ENCODE measurements around the gene ACOT7. TPM values are rescaled to one million over a fixed set of nuclear protein-coding genes. Genes with fewer than 3 reads are reported as not detected.

ACOT7 gene
- total and polyA plus RNA-seq, 2 donors, result 14.2 to 22.2 TPM

GRCh38 chr1:6282577-6283270 lies 110.8 kb downstream of the ACOT7 start:
- H3K27ac ChIP-seq (ENCODE audit: low read depth in 1 of 2, low read length in 1 of 2), result no peak overlapping the region
- no peak for DNase-seq (ENCODE audit: low read depth in 6 of 9, low spot score in 9 of 9)
- no peaks in the 10 kb centered on the region for H3K27me3 ChIP-seq (ENCODE audit: control insufficient read depth in 2 of 2, insufficient read depth in 1 of 2, low read length in 1 of 2)
- H3K4me1 ChIP-seq (ENCODE audit: control insufficient read depth in 2 of 2, insufficient read depth in 2 of 2, low read length in 2 of 2), result no peaks in the 10 kb centered on the region
- WGBS, result 98% methylated on average over 17 of the region's 17 CpGs
- peaks cover 0 to 15% of the 10 kb centered on the region in 2 donors for H3K36me3 ChIP-seq (ENCODE audit: control insufficient read depth in 2 of 2, insufficient read depth in 2 of 2, low read length in 1 of 2)
- H3K4me3 ChIP-seq (ENCODE audit: low read length in 2 of 2), result no peak overlapping the region
- no peaks in the 10 kb centered on the region for H3K9me3 ChIP-seq (ENCODE audit: control insufficient read depth in 2 of 2, insufficient read depth in 1 of 2, low read length in 1 of 2)

- H3K27ac ChIP-seq (ENCODE audit: low read depth in 1 of 2, low read length in 1 of 2), result no peak overlapping the region
- no peaks in the 10 kb centered on the region for H3K4me1 ChIP-seq (ENCODE audit: control insufficient read depth in 2 of 2, insufficient read depth in 2 of 2, low read length in 2 of 2)
- peaks cover 0 to 12% of the 10 kb centered on the region in 2 donors for H3K36me3 ChIP-seq (ENCODE audit: control insufficient read depth in 2 of 2, insufficient read depth in 2 of 2, low read length in 1 of 2)
- no peaks in the 10 kb centered on the region for H3K9me3 ChIP-seq (ENCODE audit: control insufficient read depth in 2 of 2, insufficient read depth in 1 of 2, low read length in 1 of 2)
- no peak overlapping the region for H3K4me3 ChIP-seq (ENCODE audit: low read length in 2 of 2)
- no peaks in the 10 kb centered on the region for H3K27me3 ChIP-seq (ENCODE audit: control insufficient read depth in 2 of 2, insufficient read depth in 1 of 2, low read length in 1 of 2)
- no peak for DNase-seq (ENCODE audit: low read depth in 6 of 9, low spot score in 9 of 9)
- WGBS, result 93% methylated on average over 19 of the region's 19 CpGs
Measured at GRCh38 chr1:6281511-6282402, 111.8 kb downstream of the ACOT7 start.

GRCh38 chr1:6280761-6281451 lies 112.7 kb downstream of the ACOT7 start:
- no peak overlapping the region for H3K4me3 ChIP-seq (ENCODE audit: low read length in 2 of 2)
- H3K27ac ChIP-seq (ENCODE audit: low read depth in 1 of 2, low read length in 1 of 2), result no peak overlapping the region
- DNase-seq (ENCODE audit: low read depth in 6 of 9, low spot score in 9 of 9), result no peak
- H3K27me3 ChIP-seq (ENCODE audit: control insufficient read depth in 2 of 2, insufficient read depth in 1 of 2, low read length in 1 of 2), result no peaks in the 10 kb centered on the region
- no peaks in the 10 kb centered on the region for H3K4me1 ChIP-seq (ENCODE audit: control insufficient read depth in 2 of 2, insufficient read depth in 2 of 2, low read length in 2 of 2)
- whole genome bisulfite sequencing, result 92% methylated on average over 33 of the region's 33 CpGs
- peaks cover 0 to 12% of the 10 kb centered on the region in 2 donors for H3K36me3 ChIP-seq (ENCODE audit: control insufficient read depth in 2 of 2, insufficient read depth in 2 of 2, low read length in 1 of 2)
- no peaks in the 10 kb centered on the region for H3K9me3 ChIP-seq (ENCODE audit: control insufficient read depth in 2 of 2, insufficient read depth in 1 of 2, low read length in 1 of 2)

GRCh38 chr1:6279613-6280383 lies 113.8 kb downstream of the ACOT7 start:
- 95% methylated on average over 31 of the region's 31 CpGs for WGBS
- DNase-seq (ENCODE audit: low read depth in 6 of 9, low spot score in 9 of 9), result no peak
- no peak overlapping the region for H3K4me3 ChIP-seq (ENCODE audit: low read length in 2 of 2)

GRCh38 chr1:6279066-6279465 lies 114.5 kb downstream of the ACOT7 start:
- no peaks in the 10 kb centered on the region for H3K27me3 ChIP-seq (ENCODE audit: control insufficient read depth in 2 of 2, insufficient read depth in 1 of 2, low read length in 1 of 2)
- WGBS, result 96% methylated on average over 10 of the region's 10 CpGs
- no peaks in the 10 kb centered on the region for H3K4me1 ChIP-seq (ENCODE audit: control insufficient read depth in 2 of 2, insufficient read depth in 2 of 2, low read length in 2 of 2)
- peaks cover 0 to 12% of the 10 kb centered on the region in 2 donors for H3K36me3 ChIP-seq (ENCODE audit: control insufficient read depth in 2 of 2, insufficient read depth in 2 of 2, low read length in 1 of 2)
- no peak overlapping the region for H3K27ac ChIP-seq (ENCODE audit: low read depth in 1 of 2, low read length in 1 of 2)
- no peak for DNase-seq (ENCODE audit: low read depth in 6 of 9, low spot score in 9 of 9)
- no peaks in the 10 kb centered on the region for H3K9me3 ChIP-seq (ENCODE audit: control insufficient read depth in 2 of 2, insufficient read depth in 1 of 2, low read length in 1 of 2)
- no peak overlapping the region for H3K4me3 ChIP-seq (ENCODE audit: low read length in 2 of 2)

More at GRCh38 chr1:6279613-6280383, 113.8 kb downstream of the ACOT7 start:
- H3K36me3 ChIP-seq (ENCODE audit: control insufficient read depth in 2 of 2, insufficient read depth in 2 of 2, low read length in 1 of 2), result peaks cover 0 to 12% of the 10 kb centered on the region in 2 donors
- no peaks in the 10 kb centered on the region for H3K27me3 ChIP-seq (ENCODE audit: control insufficient read depth in 2 of 2, insufficient read depth in 1 of 2, low read length in 1 of 2)
- no peaks in the 10 kb centered on the region for H3K9me3 ChIP-seq (ENCODE audit: control insufficient read depth in 2 of 2, insufficient read depth in 1 of 2, low read length in 1 of 2)
- H3K27ac ChIP-seq (ENCODE audit: low read depth in 1 of 2, low read length in 1 of 2), result no peak overlapping the region
- no peaks in the 10 kb centered on the region for H3K4me1 ChIP-seq (ENCODE audit: control insufficient read depth in 2 of 2, insufficient read depth in 2 of 2, low read length in 2 of 2)

GRCh38 chr1:6278263-6278662 lies 115.3 kb downstream of the ACOT7 start:
- 96% methylated on average over 9 of the region's 9 CpGs for WGBS
- Histone ChIP-seq H3K9me3 (ENCODE audit: control insufficient read depth in 2 of 2, insufficient read depth in 1 of 2, low read length in 1 of 2) (no peaks in the 10 kb centered on the region), H3K4me1 (ENCODE audit: control insufficient read depth in 2 of 2, insufficient read depth in 2 of 2, low read length in 2 of 2) (no peaks in the 10 kb centered on the region), H3K27me3 (ENCODE audit: control insufficient read depth in 2 of 2, insufficient read depth in 1 of 2, low read length in 1 of 2) (no peaks in the 10 kb centered on the region), H3K4me3 (ENCODE audit: low read length in 2 of 2) (no peak overlapping the region), H3K27ac (ENCODE audit: low read depth in 1 of 2, low read length in 1 of 2) (no peak overlapping the region), H3K36me3 (ENCODE audit: control insufficient read depth in 2 of 2, insufficient read depth in 2 of 2, low read length in 1 of 2) (peaks cover 0 to 12% of the 10 kb centered on the region in 2 donors)
- no peak for DNase-seq (ENCODE audit: low read depth in 6 of 9, low spot score in 9 of 9)

GRCh38 chr1:6276811-6277555 lies 116.6 kb downstream of the ACOT7 start:
- Histone ChIP-seq H3K27ac (ENCODE audit: low read depth in 1 of 2, low read length in 1 of 2) (no peak overlapping the region), H3K4me1 (ENCODE audit: control insufficient read depth in 2 of 2, insufficient read depth in 2 of 2, low read length in 2 of 2) (no peaks in the 10 kb centered on the region), H3K36me3 (ENCODE audit: control insufficient read depth in 2 of 2, insufficient read depth in 2 of 2, low read length in 1 of 2) (peaks cover 2 to 12% of the 10 kb centered on the region in 2 donors), H3K4me3 (ENCODE audit: low read length in 2 of 2) (no peak overlapping the region), H3K9me3 (ENCODE audit: control insufficient read depth in 2 of 2, insufficient read depth in 1 of 2, low read length in 1 of 2) (no peaks in the 10 kb centered on the region), H3K27me3 (ENCODE audit: control insufficient read depth in 2 of 2, insufficient read depth in 1 of 2, low read length in 1 of 2) (no peaks in the 10 kb centered on the region)
- no peak for DNase-seq (ENCODE audit: low read depth in 6 of 9, low spot score in 9 of 9)
- 96% methylated on average over 20 of the region's 20 CpGs for WGBS
